PC-3 (cell line): ENCODE data around the gene RAB32.

Source experiments
- EZH2 ChIP-seq: fragments of 300-600 bp; sonication (generic); IDR thresholded peaks from one replicate; pipeline ENCODE4 v1.6.1; 2017; ENCODE audit warnings: antibody characterized with exemption, mild to moderate bottlenecking, low read length; ENCODE audit not compliant: unreplicated experiment
- EZH2phosphoT487 ChIP-seq: fragments of 300-600 bp; sonication (generic); IDR thresholded peaks from 2 replicates; pipeline ENCODE4 v1.6.1; 2018; ENCODE audit warnings: mild to moderate bottlenecking, antibody characterized with exemption, low read length, borderline replicate concordance
- TF ChIP-seq, protein P1 (sequence below): fragments of 300-600 bp; sonication (generic); conservative IDR thresholded peaks from 2 replicates; pipeline ENCODE4 v1.5.1; 2017; ENCODE audit warnings: antibody characterized with exemption, low read depth, mild to moderate bottlenecking, low read length

DNA sequence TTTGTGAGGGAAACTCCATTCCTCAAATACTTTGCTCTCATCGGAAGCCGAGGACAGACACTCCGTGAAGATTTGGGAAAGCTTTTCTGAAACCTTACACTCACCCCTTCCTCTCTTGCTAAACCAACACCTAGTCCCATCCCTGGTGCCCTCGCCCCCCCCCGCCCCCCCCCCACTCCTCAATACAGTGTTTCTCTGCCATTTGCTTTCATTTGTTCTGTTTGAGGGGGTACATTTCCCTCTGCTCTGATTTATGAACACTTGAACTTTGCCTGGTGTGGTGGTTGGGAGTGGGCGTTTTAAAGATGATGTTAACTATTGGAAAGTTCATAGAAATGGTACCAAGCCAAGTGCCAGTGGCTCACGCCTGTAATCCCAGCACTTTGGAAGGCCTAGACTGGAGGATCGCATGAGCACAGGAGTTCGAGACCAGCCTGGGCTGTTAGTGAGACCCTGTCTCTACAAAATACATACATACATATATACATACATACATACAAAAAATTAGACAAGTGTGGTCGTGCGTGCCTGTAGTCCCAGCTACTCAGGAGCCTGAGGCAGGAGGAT, 1.1 kb downstream of the RAB32 start:
- TF ChIP-seq, protein P1, sequence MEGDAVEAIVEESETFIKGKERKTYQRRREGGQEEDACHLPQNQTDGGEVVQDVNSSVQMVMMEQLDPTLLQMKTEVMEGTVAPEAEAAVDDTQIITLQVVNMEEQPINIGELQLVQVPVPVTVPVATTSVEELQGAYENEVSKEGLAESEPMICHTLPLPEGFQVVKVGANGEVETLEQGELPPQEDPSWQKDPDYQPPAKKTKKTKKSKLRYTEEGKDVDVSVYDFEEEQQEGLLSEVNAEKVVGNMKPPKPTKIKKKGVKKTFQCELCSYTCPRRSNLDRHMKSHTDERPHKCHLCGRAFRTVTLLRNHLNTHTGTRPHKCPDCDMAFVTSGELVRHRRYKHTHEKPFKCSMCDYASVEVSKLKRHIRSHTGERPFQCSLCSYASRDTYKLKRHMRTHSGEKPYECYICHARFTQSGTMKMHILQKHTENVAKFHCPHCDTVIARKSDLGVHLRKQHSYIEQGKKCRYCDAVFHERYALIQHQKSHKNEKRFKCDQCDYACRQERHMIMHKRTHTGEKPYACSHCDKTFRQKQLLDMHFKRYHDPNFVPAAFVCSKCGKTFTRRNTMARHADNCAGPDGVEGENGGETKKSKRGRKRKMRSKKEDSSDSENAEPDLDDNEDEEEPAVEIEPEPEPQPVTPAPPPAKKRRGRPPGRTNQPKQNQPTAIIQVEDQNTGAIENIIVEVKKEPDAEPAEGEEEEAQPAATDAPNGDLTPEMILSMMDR = no peak
- TF ChIP-seq EZH2 (no peak), EZH2phosphoT487 (no peak)
